NB4 (cell line): Measurements from ENCODE around the gene OLIG3.

ENCODE experiments used
- CTCF ChIP-seq: IDR thresholded peaks from one replicate; pipeline ENCODE4 v1.5.1; 2012; ENCODE audit warnings: low read depth, low read length
- MAX ChIP-seq: IDR thresholded peaks from 2 replicates; pipeline ENCODE4 v1.6.1; 2011; ENCODE audit warnings: low read depth, low read length
- POLR2A ChIP-seq: IDR thresholded peaks from 2 replicates; pipeline ENCODE4 v1.6.1; 2011; ENCODE audit warnings: mild to moderate bottlenecking; ENCODE audit not compliant: insufficient read length; ENCODE audit errors: extremely low read depth

DNA sequence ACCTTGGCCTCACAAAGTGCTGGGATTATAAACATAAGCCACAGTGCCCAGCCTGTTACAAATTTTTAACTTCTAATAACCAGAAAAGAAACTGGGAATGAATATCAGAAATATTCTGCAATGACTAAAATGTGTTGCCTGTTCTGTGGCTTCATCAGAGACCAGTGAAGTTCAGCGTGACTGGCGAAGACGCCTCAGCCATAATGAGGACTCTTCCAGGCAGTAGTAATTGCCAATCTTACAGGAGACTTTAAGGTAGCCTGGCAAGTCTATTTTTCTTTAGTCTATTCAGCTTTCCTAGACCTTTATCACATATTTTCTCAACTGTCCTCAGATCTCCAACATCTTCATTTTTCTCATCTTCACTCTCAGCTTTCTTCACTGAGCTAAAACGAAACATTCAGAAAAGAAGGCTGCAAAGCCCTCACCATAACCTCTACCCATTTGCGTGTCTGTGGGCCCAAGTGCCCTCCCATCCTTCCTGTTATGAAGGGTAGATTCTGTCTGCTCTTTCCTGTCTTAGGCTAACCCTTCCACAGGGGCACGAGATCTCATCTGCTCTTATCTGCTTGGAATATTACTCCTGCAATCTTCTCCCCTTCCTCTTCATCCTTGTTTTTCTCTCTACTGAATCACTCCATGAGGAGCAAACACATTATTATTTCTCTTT lies 42.0 kb upstream of the OLIG3 start:
- TF ChIP-seq CTCF (no peak), POLR2A (no peak), MAX (no peak)
